AG04450 (cell line): ENCODE data around the gene SAP30BP. TPM values are rescaled to one million over a fixed set of nuclear protein-coding genes. Genes with fewer than 3 reads are reported as not detected.

Source experiments
- CTCF ChIA-PET: fragments of 300-600, 350-600 bp; formaldehyde crosslinking; extraction: SDS; loops from one replicate; lab custom pipeline; 2022; ENCODE audit warnings: antibody characterized with exemption, inconsistent platforms; lab: Charles Lee
- POLR2A ChIA-PET: fragments of 350-600 bp; formaldehyde crosslinking; extraction: SDS; loops from one replicate; lab custom pipeline; 2021; ENCODE audit warnings: antibody characterized with exemption, inconsistent platforms; lab: Yijun Ruan, JAX
- DNase-seq: peaks from one replicate; pipeline ENCODE4 v3.0.0-alpha.2; 2011; ENCODE audit warnings: low read depth, low spot score
- H3K27ac ChIP-seq: one replicate; pipeline ENCODE4 v1.5.1; 2012; ENCODE audit warnings: low read depth, low read length, control low read depth
- H3K27me3 ChIP-seq: one replicate; pipeline ENCODE4 v1.6.0; 2012; ENCODE audit warnings: low read length; ENCODE audit not compliant: control insufficient read depth, insufficient read depth
- H3K4me3 ChIP-seq: 2 replicates; pipeline ENCODE4 v1.5.1; 2011; ENCODE audit warnings: mild to moderate bottlenecking, low read depth, low read length, control low read depth
- H3K9me3 ChIP-seq: 2 replicates; pipeline ENCODE4 v1.5.1; 2012; ENCODE audit warnings: low read length; ENCODE audit not compliant: control insufficient read depth, insufficient read depth
- polyA plus RNA-seq: library from polyadenylated mRNA; depleted of rRNA; stranded (reverse); fragments of >200 nt; gene quantifications from 2 replicates; pipeline ENCODE4 v1.2.3, GENCODE V29; 2011
- TF ChIP-seq, protein P1 (sequence below): IDR thresholded peaks from 2 replicates; pipeline ENCODE4 v1.5.1; 2011; ENCODE audit warnings: low read depth, low read length, control low read depth, inconsistent platforms

The SAP30BP gene
- polyA plus RNA-seq, 1 experiment = 75.4 TPM

DNA sequence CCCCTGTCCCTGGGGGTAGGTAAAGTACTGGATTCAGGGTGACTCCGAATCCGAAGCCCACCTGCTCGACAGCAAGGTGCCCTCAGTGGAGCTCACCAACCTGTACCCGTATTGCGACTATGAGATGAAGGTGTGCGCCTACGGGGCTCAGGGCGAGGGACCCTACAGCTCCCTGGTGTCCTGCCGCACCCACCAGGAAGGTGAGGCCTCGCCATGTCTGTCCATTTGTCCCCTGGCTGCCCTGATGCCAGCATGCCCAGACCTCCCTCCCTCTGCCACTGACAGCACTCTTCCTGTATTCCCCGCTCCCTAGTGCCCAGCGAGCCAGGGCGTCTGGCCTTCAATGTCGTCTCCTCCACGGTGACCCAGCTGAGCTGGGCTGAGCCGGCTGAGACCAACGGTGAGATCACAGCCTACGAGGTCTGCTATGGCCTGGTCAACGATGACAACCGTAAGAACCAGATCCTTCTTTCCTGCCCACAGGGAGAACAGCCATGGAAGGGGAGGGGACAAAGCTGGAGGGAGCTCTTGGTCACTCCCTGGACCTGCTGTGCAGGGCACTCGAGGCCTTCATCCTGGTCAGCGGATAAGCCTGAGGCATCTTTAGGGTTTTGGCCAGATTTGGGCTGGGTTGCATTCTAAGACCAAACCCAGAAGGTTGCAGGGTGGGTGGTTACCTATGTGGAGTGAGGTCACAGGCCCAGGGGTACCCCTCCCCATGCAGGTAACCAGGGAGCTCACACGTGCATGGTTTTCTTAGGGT, 83.7 kb downstream of the SAP30BP start:
- Histone ChIP-seq H3K9me3 (no peaks in the 10 kb centered on the region), H3K4me3 (no peak overlapping the region), H3K27ac (no peak overlapping the region), H3K27me3 (peaks cover 3% of the 10 kb centered on the region)
- CTCF ChIA-PET = interaction anchor here (0.7 to 9.9 kb wide), 12 partner anchors 12 to 272 kb away, joined by 3 to 309 read pairs (median 8); partner anchors contain the start of genes RECQL5, SAP30BP and SMIM5
- POLR2A ChIA-PET = interaction anchor here (1.4 kb wide), 1 partner anchor 29 kb away, joined by 4 read pairs; a partner anchor contains a TSS
- TF ChIP-seq, protein P1, sequence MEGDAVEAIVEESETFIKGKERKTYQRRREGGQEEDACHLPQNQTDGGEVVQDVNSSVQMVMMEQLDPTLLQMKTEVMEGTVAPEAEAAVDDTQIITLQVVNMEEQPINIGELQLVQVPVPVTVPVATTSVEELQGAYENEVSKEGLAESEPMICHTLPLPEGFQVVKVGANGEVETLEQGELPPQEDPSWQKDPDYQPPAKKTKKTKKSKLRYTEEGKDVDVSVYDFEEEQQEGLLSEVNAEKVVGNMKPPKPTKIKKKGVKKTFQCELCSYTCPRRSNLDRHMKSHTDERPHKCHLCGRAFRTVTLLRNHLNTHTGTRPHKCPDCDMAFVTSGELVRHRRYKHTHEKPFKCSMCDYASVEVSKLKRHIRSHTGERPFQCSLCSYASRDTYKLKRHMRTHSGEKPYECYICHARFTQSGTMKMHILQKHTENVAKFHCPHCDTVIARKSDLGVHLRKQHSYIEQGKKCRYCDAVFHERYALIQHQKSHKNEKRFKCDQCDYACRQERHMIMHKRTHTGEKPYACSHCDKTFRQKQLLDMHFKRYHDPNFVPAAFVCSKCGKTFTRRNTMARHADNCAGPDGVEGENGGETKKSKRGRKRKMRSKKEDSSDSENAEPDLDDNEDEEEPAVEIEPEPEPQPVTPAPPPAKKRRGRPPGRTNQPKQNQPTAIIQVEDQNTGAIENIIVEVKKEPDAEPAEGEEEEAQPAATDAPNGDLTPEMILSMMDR = no peak
- DNase-seq = no peak

DNA sequence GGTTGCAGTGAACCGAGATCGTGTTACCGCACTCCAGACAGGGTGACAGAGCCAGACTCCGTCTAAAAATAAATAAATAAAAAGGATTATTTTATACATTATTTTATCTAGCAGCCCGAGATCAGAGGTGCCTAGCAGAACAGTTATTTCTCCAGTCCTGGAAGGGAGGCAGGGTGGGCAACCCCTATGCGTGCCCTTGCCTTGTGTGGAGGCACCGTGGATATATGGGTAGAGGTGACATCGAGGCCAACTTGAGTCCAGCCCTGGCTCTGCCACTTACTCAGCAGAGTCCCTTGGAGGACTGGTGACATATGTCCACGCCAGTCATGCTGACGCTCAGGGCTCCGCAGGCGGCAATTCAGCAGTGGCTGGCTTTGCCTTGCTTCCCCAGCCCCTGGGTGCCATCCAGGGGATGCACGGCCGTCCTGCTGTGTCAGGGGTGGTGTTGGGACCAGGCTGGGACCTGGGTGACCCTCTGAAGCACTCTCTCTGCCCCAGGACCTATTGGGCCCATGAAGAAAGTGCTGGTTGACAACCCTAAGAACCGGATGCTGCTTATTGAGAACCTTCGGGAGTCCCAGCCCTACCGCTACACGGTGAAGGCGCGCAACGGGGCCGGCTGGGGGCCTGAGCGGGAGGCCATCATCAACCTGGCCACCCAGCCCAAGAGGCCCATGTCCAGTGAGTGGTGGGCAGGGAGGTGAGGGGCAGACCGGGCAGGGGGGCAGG, 84.7 kb downstream of the SAP30BP start:
- Histone ChIP-seq H3K27me3 (peaks cover 3% of the 10 kb centered on the region), H3K27ac (no peak overlapping the region), H3K4me3 (no peak overlapping the region), H3K9me3 (no peaks in the 10 kb centered on the region)
- ChIA-PET CTCF (interaction anchor here (0.9 to 9.9 kb wide), 5 partner anchors 70 to 132 kb away, joined by 3 to 309 read pairs (median 85); partner anchors contain the start of gene SMIM5), POLR2A (no interaction called here)
- TF ChIP-seq, protein P1 = no peak
- DNase-seq = no peak

DNA sequence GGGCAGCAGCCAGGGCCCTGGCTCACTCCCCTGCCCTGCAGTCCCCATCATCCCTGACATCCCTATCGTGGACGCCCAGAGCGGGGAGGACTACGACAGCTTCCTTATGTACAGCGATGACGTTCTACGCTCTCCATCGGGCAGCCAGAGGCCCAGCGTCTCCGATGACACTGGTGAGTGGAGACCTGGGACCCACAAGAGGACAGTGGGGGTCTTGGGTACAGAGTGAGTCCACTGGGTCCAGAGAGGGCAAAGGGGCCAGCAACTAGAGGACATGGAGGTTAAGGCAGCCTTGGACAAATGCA, 85.2 kb downstream of the SAP30BP start:
- ChIA-PET CTCF (interaction anchor here (0.9 to 9.9 kb wide), 4 partner anchors 12 to 133 kb away, joined by 3 to 214 read pairs (median 34); partner anchors contain the start of genes GALK1 and SMIM5), POLR2A (interaction anchor here (2.1 to 2.3 kb wide), 2 partner anchors 12 to 28 kb away, joined by 12 to 18 read pairs; partner anchors contain the start of gene GALK1)
- DNase-seq = no peak
- peaks cover 3% of the 10 kb centered on the region for H3K27me3 ChIP-seq
- H3K4me3 ChIP-seq = no peak overlapping the region
- H3K27ac ChIP-seq = no peak overlapping the region
- no peaks in the 10 kb centered on the region for H3K9me3 ChIP-seq
- TF ChIP-seq, protein P1 = no peak

DNA sequence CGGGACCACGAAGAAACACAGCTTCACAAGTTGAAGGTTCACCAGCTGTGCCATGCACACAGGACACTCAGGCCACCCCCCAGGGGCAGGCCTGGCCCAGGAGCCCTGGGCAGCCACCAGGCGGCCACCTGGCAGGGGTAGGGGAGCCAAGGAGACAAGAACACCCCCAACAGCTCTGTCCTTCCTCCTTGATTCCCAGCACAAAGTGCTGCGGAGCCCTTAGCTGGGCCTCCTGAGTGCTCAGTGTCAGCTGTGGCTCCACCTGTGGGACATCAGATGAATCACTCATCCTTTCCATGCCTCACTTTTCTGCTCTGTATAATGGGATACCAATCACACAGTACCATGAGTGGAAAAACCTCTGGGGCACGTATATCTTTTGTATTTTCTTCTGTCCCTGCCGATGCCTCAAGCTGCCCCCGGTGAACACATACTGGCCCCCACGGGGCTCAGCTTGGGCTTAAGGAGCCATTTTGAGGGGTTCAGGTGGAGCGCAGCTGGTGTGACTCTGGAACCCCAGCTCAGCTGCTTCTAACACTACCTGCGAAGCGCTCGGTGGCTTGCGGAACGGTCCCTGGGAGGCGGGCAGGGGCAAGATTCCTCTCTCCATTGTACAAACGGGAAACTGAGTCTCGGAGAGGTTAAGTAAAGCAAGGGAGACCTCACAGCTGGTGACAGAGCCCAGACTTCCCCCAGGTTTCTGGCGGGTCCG, 85.8 kb downstream of the SAP30BP start:
- H3K4me3 ChIP-seq = peak overlapping the region; percentile 57
- ChIA-PET CTCF (interaction anchor here (0.5 to 9.9 kb wide), 28 partner anchors 8 to 632 kb away, joined by 3 to 214 read pairs (median 4); partner anchors contain the start of genes GALK1, RECQL5, SMIM5 and TMEM94), POLR2A (interaction anchor here (0.6 to 2.3 kb wide), 6 partner anchors 9 to 119 kb away, joined by 3 to 18 read pairs (median 10); partner anchors contain the start of gene GALK1)
- TF ChIP-seq, protein P1 = no peak
- H3K27ac ChIP-seq = no peak overlapping the region
- no peaks in the 10 kb centered on the region for H3K9me3 ChIP-seq
- DNase-seq = no peak
- H3K27me3 ChIP-seq = peaks cover 3% of the 10 kb centered on the region
